ENCODE results near the gene SLAMF6.
A peak's percentile ranks its signal among the peaks of the same experiment; 100 is the strongest.

Gene SLAMF6

GRCh38 chr1:160496334-160496733 lies 26.7 kb downstream of the SLAMF6 start:
- no peak for TF ChIP-seq CTCF (IDR thresholded peaks at IDR 0.05; ENCODE audit: insufficient read depth, missing control alignments)
- no peak for DNase-seq (ENCODE audit: insufficient read length, low spot score)
- no peak for FAIRE-seq

GRCh38 chr1:160494620-160495019 lies 28.4 kb downstream of the SLAMF6 start:
- FAIRE-seq, result no peak
- TF ChIP-seq CTCF (IDR thresholded peaks at IDR 0.05; ENCODE audit: insufficient read depth, missing control alignments), result peak; percentile 9
- DNase-seq (ENCODE audit: insufficient read length, low spot score), result no peak

- DNase-seq (ENCODE audit: insufficient read length, low spot score) (no peak), FAIRE-seq (no peak)
- TF ChIP-seq CTCF (IDR thresholded peaks at IDR 0.05; ENCODE audit: insufficient read depth, missing control alignments), result no peak
These were observed 30.4 kb downstream of the SLAMF6 start for GRCh38 chr1:160492617-160493016.

DNA sequence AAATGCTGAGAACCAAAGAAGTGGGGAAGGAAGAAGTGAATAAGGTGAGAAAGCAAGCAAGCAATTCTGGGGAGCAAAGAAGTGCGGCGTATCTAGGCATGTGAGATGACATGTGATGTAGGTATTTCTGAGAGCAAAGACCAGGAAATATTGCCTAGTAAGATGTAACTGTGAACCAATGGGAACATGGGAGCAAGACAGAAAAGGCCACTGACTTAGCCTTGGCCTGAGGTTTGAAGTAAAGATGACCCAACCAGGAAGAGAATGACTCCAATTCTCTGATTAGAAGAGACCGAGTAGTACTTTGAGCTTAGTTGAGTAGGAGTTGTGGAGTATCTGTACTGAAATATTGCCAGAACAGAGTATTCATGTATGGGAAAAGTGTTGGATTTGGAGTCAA lies 31.1 kb downstream of the SLAMF6 start:
- TF ChIP-seq CTCF (IDR thresholded peaks at IDR 0.05; ENCODE audit: insufficient read depth, missing control alignments), result no peak
- DNase-seq (ENCODE audit: insufficient read length, low spot score), result no peak
- FAIRE-seq, result no peak

DNA sequence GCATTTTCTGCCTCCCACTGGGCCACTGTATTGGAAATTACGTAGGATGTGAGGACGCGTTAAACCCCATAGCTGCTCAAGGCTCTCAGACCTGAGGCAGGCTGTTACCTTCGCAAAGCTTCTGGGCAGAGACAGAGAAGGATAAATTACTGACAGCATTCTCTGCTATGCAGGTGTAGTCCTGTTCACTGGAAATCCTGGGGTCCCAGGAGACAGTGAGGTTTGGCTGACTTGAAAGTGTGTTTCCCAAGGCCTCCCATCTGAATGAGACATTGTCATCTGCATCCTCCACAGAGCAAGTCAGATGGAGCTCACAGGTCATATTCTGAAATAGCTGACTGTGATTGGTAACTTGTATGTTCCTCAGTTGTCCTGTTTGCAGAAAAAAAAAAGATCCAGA lies 32.0 kb downstream of the SLAMF6 start:
- DNase-seq (ENCODE audit: insufficient read length, low spot score) (no peak), FAIRE-seq (no peak)
- TF ChIP-seq CTCF (IDR thresholded peaks at IDR 0.05; ENCODE audit: insufficient read depth, missing control alignments), result no peak

DNA sequence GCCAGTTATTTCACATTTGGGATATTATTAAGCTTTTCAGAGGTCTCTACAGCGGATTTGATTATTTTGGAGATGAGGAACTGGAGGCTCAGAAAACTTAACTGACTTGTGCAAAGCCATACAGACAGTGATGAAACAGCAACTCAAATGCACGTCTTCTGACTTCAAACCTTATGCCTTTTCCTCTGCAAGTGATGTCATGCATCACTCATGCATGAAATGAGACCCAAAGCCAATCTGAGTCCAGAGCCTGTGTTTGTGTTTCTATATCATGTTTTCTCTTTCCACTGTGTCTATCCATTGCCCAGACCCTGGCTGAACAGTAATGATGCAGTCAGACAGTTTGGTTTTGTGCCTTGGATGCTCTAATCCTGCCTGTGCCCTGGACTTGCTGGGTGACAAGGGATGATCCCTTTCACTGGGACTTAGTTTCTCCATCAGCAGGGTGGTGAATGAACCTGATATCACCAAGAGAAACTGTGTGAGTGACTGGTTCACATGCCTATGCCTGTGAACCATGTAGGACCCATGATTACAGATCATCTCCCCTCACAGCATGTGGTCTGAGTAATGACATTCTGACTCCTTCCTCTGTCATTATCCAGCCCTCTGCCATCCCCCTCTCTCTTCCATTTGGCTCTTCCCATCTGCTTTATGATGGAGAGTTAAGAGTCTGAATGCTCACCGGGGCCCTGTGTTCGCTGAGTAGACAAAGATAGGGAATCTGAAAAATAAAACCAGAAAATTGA lies 33.4 kb downstream of the SLAMF6 start:
- no peak for TF ChIP-seq CTCF (IDR thresholded peaks at IDR 0.05; ENCODE audit: insufficient read depth, missing control alignments)
- FAIRE-seq (no peak), DNase-seq (ENCODE audit: insufficient read length, low spot score) (no peak)

DNA sequence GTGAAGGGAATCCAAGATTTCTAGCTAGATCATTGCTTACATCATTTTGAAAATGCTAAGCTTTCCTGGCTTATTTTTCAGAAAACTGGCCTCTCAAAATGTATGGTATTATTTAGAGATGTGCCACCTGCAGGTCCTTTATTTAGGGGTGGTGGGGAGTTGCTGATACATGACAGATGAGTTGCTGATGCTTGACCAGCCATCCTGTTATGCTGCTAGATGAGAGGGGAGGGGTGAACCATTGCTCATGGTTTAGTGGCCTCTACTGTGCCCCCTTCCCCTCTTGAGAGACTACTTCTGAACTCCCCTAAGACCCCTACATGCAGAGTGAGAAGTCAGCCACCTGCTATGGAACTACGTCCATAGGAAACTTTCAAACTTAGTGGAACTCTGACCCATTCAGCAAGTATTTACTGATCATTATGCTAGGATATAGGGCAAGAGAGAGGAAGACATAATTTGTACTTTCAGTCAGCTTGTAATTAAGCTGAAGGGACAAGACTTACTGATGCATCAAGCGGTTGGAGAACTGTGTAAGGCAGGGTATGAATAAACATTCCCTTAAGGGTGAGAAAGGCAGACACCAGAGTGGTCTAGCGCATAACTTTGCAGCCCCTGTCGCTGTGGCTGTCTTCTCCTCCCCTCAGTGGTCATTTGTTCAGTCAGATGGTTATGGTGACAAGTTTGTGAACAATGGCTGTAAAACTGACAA lies 34.6 kb downstream of the SLAMF6 start:
- TF ChIP-seq CTCF (IDR thresholded peaks at IDR 0.05; ENCODE audit: insufficient read depth, missing control alignments), result no peak
- FAIRE-seq, result no peak
- DNase-seq (ENCODE audit: insufficient read length, low spot score), result no peak

Data from D721Med (cell line).